ENCODE results near the gene ERCC6L.
A peak's percentile ranks its signal among the peaks of the same experiment; 100 is the strongest.
"Not testable (repeated sequence)": the region's sequence is repeated elsewhere in the genome, so short reads cannot be mapped to it uniquely, and the experiment has no call there.

The ERCC6L gene

DNA sequence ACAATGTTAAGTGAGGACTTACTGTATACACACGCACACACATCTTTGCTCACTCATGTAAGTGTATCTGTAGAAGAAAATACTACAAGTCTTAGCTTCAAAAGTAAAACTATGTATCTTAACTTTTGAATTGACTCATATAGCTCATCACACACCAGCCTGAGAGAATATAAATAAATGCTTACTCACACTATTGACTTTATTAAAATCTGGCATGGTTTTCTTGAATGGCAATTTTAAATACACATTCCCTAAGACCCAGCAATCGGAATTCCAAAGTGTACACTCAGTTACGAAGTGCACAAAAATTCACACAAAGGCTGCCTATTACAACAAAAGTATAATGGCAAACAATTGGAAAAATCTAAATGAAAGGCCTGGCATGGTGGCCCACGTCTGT, 2.0 kb downstream of the ERCC6L start:
- DNase-seq (no peak), ATAC-seq (replicated peaks) (no peak)
- Mint-ChIP-seq H3K9me3 (no peaks in the 10 kb centered on the region), H3K4me3 (no peak overlapping the region), H3K27me3 (no peaks in the 10 kb centered on the region), H3K4me1 (ENCODE audit: low read depth in 2 of 2) (no peaks in the 10 kb centered on the region), H3K27ac (no peak overlapping the region), H3K36me3 (ENCODE audit: insufficient read depth) (no peaks in the 10 kb centered on the region)

DNA sequence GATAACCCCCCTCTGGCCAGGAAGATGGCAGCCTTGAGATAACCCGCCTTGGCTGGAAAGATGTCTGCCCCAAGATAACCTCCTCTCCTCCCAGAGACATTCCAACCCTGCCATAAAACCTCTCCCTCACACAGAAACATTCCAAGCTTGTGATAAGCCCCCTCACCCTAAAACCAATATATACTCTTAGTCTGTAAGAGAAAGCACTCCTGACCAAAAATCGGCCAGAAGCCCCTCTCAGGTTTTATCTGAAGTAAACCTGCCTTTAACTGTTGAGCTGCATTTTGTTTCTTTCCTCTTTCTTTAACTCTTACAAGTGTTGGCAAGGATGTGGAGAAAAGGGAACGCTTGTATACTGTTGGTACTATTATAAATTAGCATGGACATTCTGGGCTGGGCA, 8.5 kb downstream of the ERCC6L start:
- no peak overlapping the region for H3K4me3 Mint-ChIP-seq
- no peak for DNase-seq

DNA sequence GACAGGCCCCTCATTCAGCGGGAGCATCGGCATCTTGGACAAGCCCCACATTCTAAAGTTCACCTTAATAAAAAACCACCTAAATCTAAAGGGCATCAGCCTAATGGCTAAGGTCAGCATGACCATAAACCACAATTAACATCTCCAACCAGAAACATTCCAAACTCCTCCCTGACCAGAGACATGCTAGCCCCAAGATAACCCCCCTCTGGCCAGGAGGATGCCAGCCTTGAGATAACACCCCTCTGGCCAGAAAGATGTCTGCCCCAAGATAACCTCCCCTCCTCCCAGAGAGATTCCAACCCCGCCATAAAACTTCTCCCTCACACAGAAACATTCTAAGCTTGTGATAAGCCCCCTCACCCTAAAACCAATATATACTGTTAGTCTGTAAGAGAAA, 18.5 kb downstream of the ERCC6L start:
- not testable (repeated sequence) for H3K27ac Mint-ChIP-seq; H3K27me3 Mint-ChIP-seq; ATAC-seq (replicated peaks); H3K9me3 Mint-ChIP-seq; H3K36me3 Mint-ChIP-seq (ENCODE audit: insufficient read depth); DNase-seq; H3K4me1 Mint-ChIP-seq (ENCODE audit: low read depth in 2 of 2); H3K4me3 Mint-ChIP-seq

More for the DNA sequence above, 8.5 kb downstream of the ERCC6L start:
- Mint-ChIP-seq H3K27ac (no peak overlapping the region), H3K4me1 (ENCODE audit: low read depth in 2 of 2) (no peaks in the 10 kb centered on the region), H3K36me3 (ENCODE audit: insufficient read depth) (no peaks in the 10 kb centered on the region), H3K27me3 (no peaks in the 10 kb centered on the region), H3K9me3 (no peaks in the 10 kb centered on the region)
- no peak for ATAC-seq (replicated peaks)

DNA sequence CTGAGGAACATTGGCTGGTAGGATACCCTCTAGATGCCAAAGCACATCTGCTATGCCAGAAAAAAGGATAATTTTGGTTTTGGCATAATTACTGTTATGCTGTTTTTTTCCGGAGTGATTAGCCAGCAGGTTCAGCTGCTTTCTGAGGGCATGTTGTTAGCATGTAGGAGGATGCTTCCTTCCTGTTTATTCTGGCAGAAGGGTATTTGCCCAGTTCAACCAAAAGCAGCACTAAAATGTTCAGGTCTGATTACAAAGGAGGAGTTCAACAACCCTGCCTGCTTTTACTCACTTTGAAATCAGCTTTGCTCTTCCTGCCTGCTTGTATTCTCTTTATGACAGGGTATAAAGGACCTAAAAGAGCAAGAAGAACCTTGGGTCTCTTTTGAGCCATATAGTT, 21.9 kb downstream of the ERCC6L start:
- no peak overlapping the region for H3K4me3 Mint-ChIP-seq
- H3K27ac Mint-ChIP-seq: no peak overlapping the region
- DNase-seq (no peak), ATAC-seq (replicated peaks) (no peak)
- no peaks in the 10 kb centered on the region for H3K4me1 Mint-ChIP-seq (ENCODE audit: low read depth in 2 of 2)
- H3K9me3 Mint-ChIP-seq: no peaks in the 10 kb centered on the region
- no peaks in the 10 kb centered on the region for H3K27me3 Mint-ChIP-seq
- no peaks in the 10 kb centered on the region for H3K36me3 Mint-ChIP-seq (ENCODE audit: insufficient read depth)

DNA sequence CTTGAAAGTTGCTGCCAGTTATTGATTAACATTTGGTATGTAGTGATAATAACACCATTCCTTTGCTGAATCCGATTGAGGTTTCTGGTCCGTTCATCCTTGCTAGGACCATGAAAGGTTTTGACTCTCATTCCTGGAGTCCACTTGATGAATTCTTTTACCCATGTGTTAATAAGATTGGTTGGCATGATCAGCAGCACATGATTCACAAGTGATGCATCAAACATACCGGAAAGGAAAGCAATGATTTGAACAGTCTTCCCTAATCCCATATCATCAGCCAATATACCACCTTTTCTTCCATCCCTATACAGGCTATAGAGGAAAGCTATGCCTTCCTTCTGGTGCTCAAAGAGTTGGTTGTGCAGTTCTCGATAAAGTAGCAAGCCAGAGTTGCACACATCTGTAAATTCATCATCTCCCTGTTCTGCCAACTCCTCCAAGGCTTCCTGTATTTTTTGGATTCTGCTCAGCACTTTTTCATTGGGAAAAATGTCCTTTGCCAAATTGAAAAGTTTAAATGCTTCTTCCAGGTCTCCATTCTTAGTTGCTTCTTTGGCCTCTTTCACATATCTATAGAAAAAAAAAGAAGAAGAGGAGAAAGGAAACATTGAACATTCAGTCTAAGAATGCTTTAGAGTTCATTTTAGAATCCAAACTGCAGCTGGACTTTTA, 30.6 kb downstream of the ERCC6L start:
- H3K4me3 Mint-ChIP-seq: no peak overlapping the region
- no peaks in the 10 kb centered on the region for H3K27me3 Mint-ChIP-seq
- DNase-seq: no peak
- ATAC-seq (replicated peaks): no peak
- no peak overlapping the region for H3K27ac Mint-ChIP-seq
- peaks cover 0 to 8% of the 10 kb centered on the region in 2 donors for H3K4me1 Mint-ChIP-seq (ENCODE audit: low read depth in 2 of 2)
- no peaks in the 10 kb centered on the region for H3K9me3 Mint-ChIP-seq
- peaks cover 5% of the 10 kb centered on the region for H3K36me3 Mint-ChIP-seq (ENCODE audit: insufficient read depth)

DNA sequence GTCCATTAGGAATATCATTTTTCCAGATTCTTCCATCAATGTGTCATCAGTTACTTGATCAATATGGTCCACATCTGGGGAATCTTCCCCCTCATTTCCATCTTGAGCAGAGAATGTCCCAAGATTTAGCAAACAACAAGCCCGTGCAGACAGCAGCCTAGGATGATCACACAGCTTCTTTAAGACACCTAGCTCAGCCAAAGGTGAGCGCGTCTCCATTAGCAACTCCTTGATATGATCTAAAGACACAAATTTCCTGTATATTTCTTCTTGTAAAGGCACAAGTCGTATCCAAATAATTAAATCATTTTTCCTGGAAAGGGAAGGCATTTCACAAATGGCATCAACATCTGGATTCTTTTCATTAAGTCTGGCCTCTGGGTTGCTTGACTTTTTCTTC, 31.5 kb downstream of the ERCC6L start:
- Mint-ChIP-seq H3K9me3 (no peaks in the 10 kb centered on the region), H3K27ac (no peak overlapping the region), H3K36me3 (ENCODE audit: insufficient read depth) (peaks cover 5% of the 10 kb centered on the region), H3K4me3 (no peak overlapping the region), H3K27me3 (no peaks in the 10 kb centered on the region), H3K4me1 (ENCODE audit: low read depth in 2 of 2) (peaks cover 0 to 8% of the 10 kb centered on the region in 2 donors)
- DNase-seq: no peak
- ATAC-seq (replicated peaks): no peak

DNA sequence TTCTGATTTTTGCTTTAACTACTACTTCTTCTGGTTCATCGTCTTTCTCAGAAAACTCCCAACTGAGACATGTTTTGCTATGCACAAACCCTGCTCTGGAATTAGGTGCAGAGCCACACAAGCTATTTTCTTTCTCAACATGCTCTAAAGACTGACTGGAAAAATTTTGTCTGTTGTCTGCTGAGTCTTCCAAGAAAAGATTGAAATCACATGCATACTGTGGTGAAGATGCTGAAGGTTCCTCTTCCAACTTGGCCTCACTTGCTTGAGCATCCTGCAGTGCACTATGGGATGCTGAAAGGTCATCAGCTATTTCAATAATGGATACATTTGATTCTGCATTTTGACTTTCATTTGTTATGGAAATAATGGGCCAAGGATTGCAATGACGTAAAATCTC, 33.1 kb downstream of the ERCC6L start:
- H3K9me3 Mint-ChIP-seq: no peaks in the 10 kb centered on the region
- DNase-seq: no peak
- no peak for ATAC-seq (replicated peaks)
- no peak overlapping the region for H3K4me3 Mint-ChIP-seq
- H3K27me3 Mint-ChIP-seq: no peaks in the 10 kb centered on the region
- peaks cover 5% of the 10 kb centered on the region for H3K36me3 Mint-ChIP-seq (ENCODE audit: insufficient read depth)
- H3K4me1 Mint-ChIP-seq (ENCODE audit: low read depth in 2 of 2): peaks cover 0 to 8% of the 10 kb centered on the region in 2 donors
- no peak overlapping the region for H3K27ac Mint-ChIP-seq

DNA sequence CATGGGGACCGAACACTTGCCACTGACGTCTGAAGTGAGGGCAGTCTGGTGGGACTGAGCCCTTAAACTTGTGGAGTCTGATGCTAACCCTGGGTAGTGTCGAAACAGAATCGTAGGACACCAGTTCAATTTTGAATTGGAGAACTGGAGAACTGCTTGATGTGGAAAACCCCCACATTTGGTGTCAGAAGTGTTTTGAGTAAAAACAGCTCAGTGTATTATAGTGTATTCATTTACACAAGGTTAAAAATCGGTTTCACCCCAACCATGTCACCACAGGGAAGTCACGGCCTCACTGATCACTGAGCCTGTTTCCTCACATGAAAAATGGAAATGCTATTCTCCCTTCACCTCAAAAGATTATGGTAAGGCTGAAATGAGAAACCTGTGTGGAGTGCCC, 35.4 kb downstream of the ERCC6L start:
- H3K4me1 Mint-ChIP-seq (ENCODE audit: low read depth in 2 of 2): no peaks in the 10 kb centered on the region
- H3K4me3 Mint-ChIP-seq: no peak overlapping the region
- H3K27ac Mint-ChIP-seq: no peak overlapping the region
- DNase-seq (no peak), ATAC-seq (replicated peaks) (no peak)
- H3K36me3 Mint-ChIP-seq (ENCODE audit: insufficient read depth): peaks cover 10% of the 10 kb centered on the region
- H3K27me3 Mint-ChIP-seq: no peaks in the 10 kb centered on the region
- H3K9me3 Mint-ChIP-seq: no peaks in the 10 kb centered on the region

DNA sequence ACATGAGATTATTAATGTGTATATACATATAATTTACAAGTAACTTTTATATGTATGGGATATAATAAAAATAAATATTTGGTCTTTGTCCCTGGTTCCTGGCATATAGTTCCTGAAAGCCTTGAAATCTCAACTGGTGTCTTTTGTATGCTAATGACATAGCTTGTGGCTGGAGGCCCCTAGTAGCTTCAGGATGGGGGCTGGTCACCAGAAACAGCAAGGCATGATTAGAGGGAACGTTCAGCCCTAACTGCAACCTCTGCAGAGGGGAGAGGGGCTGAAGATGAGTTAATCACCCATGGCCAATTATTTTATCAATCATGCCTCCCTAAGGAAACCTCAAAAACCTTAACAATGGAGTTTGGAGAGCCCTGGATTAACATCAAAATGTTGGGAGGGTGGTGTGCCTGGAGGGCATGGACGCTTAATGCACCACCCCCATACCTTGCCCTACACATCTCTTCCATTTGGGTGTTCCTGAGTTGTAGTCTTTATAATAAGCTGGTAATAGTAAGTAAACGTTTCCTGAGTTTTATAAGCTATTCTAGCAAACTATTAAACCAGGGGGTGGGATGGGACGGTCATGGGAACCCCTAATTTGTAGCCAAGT, 35.9 kb downstream of the ERCC6L start:
- no peaks in the 10 kb centered on the region for H3K9me3 Mint-ChIP-seq
- H3K27me3 Mint-ChIP-seq: no peaks in the 10 kb centered on the region
- no peaks in the 10 kb centered on the region for H3K4me1 Mint-ChIP-seq (ENCODE audit: low read depth in 2 of 2)
- H3K36me3 Mint-ChIP-seq (ENCODE audit: insufficient read depth): peaks cover 10% of the 10 kb centered on the region
- no peak overlapping the region for H3K4me3 Mint-ChIP-seq
- DNase-seq: no peak
- no peak overlapping the region for H3K27ac Mint-ChIP-seq
- ATAC-seq (replicated peaks): no peak

DNA sequence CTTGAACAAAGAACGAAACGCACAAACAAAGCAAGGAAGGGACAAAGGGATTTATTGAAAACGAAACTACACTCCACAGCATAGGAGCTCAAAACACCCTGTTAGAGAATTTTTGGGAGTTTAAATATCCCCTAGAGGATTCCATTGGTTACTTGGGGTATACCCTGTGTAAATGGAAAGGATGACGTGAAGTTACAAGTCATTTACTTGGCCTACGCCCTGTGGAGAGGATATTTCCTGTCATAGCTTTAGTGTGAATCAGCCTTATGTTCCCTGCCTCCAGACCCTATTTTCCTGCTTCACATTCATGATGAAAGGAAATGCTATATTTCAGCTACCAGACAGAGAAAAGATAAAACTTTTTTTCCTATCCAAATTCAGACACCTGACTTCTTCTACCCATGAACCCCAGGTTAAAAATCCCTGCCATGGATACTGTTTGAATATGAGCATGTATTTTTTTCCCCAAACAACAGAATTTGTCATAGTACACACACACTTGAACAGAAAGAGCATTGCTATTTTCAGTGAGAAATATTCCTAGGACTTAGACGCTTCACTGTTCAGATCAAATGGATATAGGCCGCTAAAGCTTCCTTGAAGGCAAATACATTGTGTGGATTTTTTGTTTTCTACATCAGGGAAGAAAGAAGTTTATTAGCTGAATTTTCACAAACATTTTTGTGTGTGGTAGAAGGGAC, 36.8 kb downstream of the ERCC6L start:
- no peak for DNase-seq
- Mint-ChIP-seq H3K36me3 (ENCODE audit: insufficient read depth) (peaks cover 10% of the 10 kb centered on the region), H3K4me1 (ENCODE audit: low read depth in 2 of 2) (no peaks in the 10 kb centered on the region), H3K27ac (no peak overlapping the region), H3K9me3 (no peaks in the 10 kb centered on the region), H3K4me3 (no peak overlapping the region), H3K27me3 (no peaks in the 10 kb centered on the region)
- no peak for ATAC-seq (replicated peaks)

DNA sequence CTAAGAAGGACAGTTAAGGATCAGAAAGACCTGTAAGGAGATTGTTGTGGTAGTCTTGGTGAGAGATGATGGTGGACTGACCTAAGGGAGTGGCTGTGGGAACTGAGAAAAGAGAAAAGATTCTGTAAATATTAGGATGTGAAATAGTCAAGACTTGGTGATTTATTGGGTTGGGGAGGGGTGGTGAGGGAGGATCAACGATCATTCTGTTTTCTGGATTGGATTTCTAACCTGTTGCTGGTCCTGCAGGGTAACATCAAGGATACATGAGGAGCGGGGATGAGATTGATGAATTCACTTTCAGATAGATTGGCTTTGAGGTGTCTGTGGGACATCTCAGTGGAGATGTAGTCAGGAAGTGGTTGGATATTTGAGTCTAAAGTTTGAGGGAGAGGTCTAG, 55.9 kb downstream of the ERCC6L start:
- no peak overlapping the region for H3K27ac Mint-ChIP-seq
- peaks cover 10% of the 10 kb centered on the region for H3K36me3 Mint-ChIP-seq (ENCODE audit: insufficient read depth)
- H3K9me3 Mint-ChIP-seq: no peaks in the 10 kb centered on the region
- ATAC-seq (replicated peaks): no peak
- DNase-seq: no peak
- H3K4me3 Mint-ChIP-seq: no peak overlapping the region
- H3K4me1 Mint-ChIP-seq (ENCODE audit: low read depth in 2 of 2): peaks cover 7 to 8% of the 10 kb centered on the region in 2 donors
- H3K27me3 Mint-ChIP-seq: no peaks in the 10 kb centered on the region

DNA sequence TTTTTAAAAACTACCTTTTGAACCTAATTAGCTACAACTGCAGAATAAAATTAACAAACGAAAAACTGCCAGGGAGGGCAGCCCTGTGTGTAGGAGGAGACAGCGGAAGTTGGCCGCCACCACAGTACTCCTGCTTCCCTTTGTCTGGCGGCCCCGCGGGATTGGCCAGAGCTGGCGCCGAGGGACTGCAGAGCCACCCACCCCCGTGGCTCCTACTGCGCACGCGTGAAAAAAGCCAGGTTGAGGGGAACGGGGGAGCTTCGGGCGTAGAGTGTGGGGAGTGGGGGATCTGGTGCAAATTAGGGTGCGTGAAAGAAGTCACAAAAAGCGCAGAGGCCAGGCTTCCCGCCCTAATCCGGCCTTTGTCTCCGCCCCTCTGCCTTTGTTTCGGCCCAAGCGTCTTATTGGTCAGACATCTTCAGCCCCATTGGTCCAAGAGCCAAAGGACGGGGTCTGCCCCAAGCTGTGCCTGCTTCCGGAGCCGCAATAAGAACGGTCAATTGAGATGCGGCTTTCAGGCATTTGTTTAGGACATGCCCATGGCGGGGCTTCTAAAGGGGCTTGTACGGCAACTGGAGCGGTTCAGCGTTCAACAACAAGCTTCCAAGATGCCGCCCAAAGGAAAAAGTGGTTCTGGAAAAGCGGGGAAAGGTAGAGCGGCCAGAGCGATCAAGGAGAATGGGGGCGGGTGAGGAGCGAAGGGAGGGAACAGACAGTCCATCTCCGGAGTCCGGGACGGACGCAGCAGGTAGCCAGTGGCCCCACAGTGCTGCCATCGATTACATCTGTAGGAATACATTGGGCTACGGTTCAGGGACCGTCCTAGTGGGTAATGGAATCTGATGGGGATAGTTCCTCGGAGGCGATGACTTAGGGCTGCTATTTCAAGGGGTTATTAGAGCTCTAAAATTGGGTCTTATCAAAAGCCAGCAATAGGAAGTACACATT, 57.4 kb downstream of the ERCC6L start, which contains the start of gene PIN4:
Gene PIN4 (plus strand): TSS at position 580 of the 948 bp plus-strand sequence. CDS start 29 bp downstream, at position 609.
- Mint-ChIP-seq H3K36me3 (ENCODE audit: insufficient read depth) (peaks cover 8% of the 10 kb centered on the region), H3K4me1 (ENCODE audit: low read depth in 2 of 2) (peaks cover 7 to 8% of the 10 kb centered on the region in 2 donors), H3K27me3 (no peaks in the 10 kb centered on the region), H3K4me3 (no peak within 1 kb of the TSS), H3K9me3 (no peaks in the 10 kb centered on the region), H3K27ac (no peak within 1 kb of the TSS)
- peak; percentile 90 for ATAC-seq (replicated peaks)
- peak; percentile 72 to 78 (median 77) for DNase-seq

DNA sequence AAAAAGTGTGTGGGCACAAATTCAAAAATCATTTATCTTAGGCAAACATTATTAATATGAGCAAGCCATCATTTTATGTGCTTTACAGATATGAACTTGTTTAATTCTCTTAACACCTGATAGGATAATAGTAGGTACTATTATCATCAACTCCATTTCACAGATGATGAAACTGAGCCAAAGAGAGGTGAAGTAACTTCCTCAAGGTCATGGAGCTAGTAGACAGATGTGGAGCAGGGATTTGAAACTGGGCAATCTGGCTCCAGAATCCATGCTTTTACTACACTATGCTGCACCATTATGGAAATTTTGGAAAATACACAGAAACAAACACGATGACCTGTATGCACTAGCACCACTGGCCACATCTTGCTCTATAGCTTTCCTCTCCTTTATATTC, 58.3 kb downstream of the ERCC6L start:
- no peak overlapping the region for H3K27ac Mint-ChIP-seq
- H3K9me3 Mint-ChIP-seq: no peaks in the 10 kb centered on the region
- DNase-seq (no peak), ATAC-seq (replicated peaks) (no peak)
- peaks cover 5% of the 10 kb centered on the region for H3K36me3 Mint-ChIP-seq (ENCODE audit: insufficient read depth)
- H3K4me3 Mint-ChIP-seq: no peak overlapping the region
- H3K4me1 Mint-ChIP-seq (ENCODE audit: low read depth in 2 of 2): peaks cover 5 to 7% of the 10 kb centered on the region in 2 donors
- H3K27me3 Mint-ChIP-seq: no peaks in the 10 kb centered on the region
